OCI-LY1 (cell line): ENCODE data around the gene NALCN.

Source experiments
- H2AFZ ChIP-seq: fragments of 200-600 bp; sonication (generic), shearing (Covaris generic); 2 replicates; pipeline ENCODE4 v1.6.0; 2014; ENCODE audit warnings: antibody characterized with exemption, mild to moderate bottlenecking, low read length
- H3F3A ChIP-seq: fragments of 200-600 bp; sonication (generic), shearing (Covaris generic); 2 replicates; pipeline ENCODE4 v1.6.0; 2014; ENCODE audit warnings: mild to moderate bottlenecking, antibody characterized with exemption, low read length, moderate library complexity; ENCODE audit not compliant: insufficient read depth
- H3K27ac ChIP-seq: fragments of 200-600 bp; sonication (generic); 2 replicates; pipeline ENCODE4 v1.5.1; 2014; ENCODE audit warnings: low read length, mixed run types, mild to moderate bottlenecking, low read depth; ENCODE audit not compliant: poor library complexity, severe bottlenecking
- H3K27me3 ChIP-seq: fragments of 200-600 bp; sonication (generic); 2 replicates; pipeline ENCODE4 v1.6.0; 2014; ENCODE audit warnings: antibody characterized with exemption, mild to moderate bottlenecking, low read length, moderate library complexity; ENCODE audit not compliant: insufficient read depth
- H3K36me3 ChIP-seq: fragments of 200-600 bp; sonication (generic); 2 replicates; pipeline ENCODE4 v1.6.1; 2014; ENCODE audit warnings: mild to moderate bottlenecking, antibody characterized with exemption, low read length, moderate library complexity, mixed read lengths; ENCODE audit not compliant: insufficient read depth
- H3K4me1 ChIP-seq: fragments of 200-600 bp; sonication (generic); 2 replicates; pipeline ENCODE4 v1.5.1; 2014; ENCODE audit warnings: mild to moderate bottlenecking, low read length, moderate library complexity; ENCODE audit not compliant: insufficient read depth, severe bottlenecking
- H3K4me2 ChIP-seq: fragments of 200-600 bp; sonication (generic), shearing (Covaris generic); 2 replicates; pipeline ENCODE4 v1.6.1; 2014; ENCODE audit warnings: low read length
- H3K4me3 ChIP-seq: fragments of 200-600 bp; sonication (generic); 2 replicates; pipeline ENCODE4 v1.5.1; 2014; ENCODE audit warnings: low read length, low read depth, mild to moderate bottlenecking, mixed read lengths; ENCODE audit not compliant: poor library complexity, severe bottlenecking
- H3K79me2 ChIP-seq: fragments of 200-600 bp; shearing (Covaris generic); 2 replicates; pipeline ENCODE4 v1.6.1; 2016; ENCODE audit warnings: mixed run types, low read length, mixed read lengths; ENCODE audit not compliant: insufficient read depth
- H3K9ac ChIP-seq: fragments of 200-600 bp; sonication (generic), shearing (Covaris generic); 2 replicates; pipeline ENCODE4 v1.6.1; 2014; ENCODE audit warnings: mild to moderate bottlenecking, low read length, mixed read lengths
- H3K9me2 ChIP-seq: fragments of 200-600 bp; sonication (generic), shearing (Covaris generic); 2 replicates; pipeline ENCODE4 v1.6.1; 2014; ENCODE audit warnings: low read depth, mild to moderate bottlenecking, low read length, mixed read lengths
- H3K9me3 ChIP-seq: fragments of 200-600 bp; shearing (Covaris generic); 2 replicates; pipeline ENCODE4 v1.6.1; 2014; ENCODE audit warnings: low read length, mixed read lengths
- H4K20me1 ChIP-seq: fragments of 200-600 bp; sonication (generic), shearing (Covaris generic); 2 replicates; pipeline ENCODE4 v1.6.0; 2016; ENCODE audit warnings: mild to moderate bottlenecking, low read length; ENCODE audit not compliant: insufficient read depth
- EZH2 ChIP-seq: fragments of 200-600 bp; sonication (generic), shearing (Covaris generic); IDR thresholded peaks from 2 replicates; pipeline ENCODE4 v1.8.0; 2017; ENCODE audit warnings: borderline replicate concordance, mixed run types, mild to moderate bottlenecking, antibody characterized with exemption, low read length, moderate library complexity, mixed read lengths
- TF ChIP-seq, protein P1 (sequence below): fragments of 200-600 bp; sonication (generic), shearing (Covaris generic); IDR thresholded peaks from 2 replicates; pipeline ENCODE4 v1.5.1; 2017; ENCODE audit warnings: mild to moderate bottlenecking, antibody characterized with exemption, low read length, moderate library complexity, mixed read lengths

The NALCN gene

DNA sequence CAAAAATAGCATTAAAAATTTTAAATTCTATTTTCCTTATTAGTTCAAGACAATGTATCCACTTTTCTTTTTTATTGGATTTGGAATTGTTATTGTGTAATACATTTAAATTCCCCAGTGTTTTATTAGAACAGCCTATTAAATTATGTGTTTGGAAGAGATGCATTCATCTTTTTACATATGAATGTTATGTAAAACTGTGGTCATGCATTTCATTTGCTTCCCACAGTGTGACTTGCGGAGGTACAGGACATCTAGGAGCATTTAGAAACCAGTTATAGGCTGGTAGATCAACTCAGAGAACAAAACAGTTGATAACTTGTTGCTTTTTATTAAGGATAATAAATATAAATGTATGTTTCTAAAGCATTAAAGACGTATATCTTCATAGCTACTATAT lies 406.2 kb downstream of the NALCN start:
- Histone ChIP-seq H3K36me3 (no peaks in the 10 kb centered on the region), H3K9ac (no peak overlapping the region), H3K27ac (no peak overlapping the region), H3K9me3 (no peaks in the 10 kb centered on the region), H3K9me2 (no peaks in the 10 kb centered on the region), H3K27me3 (peaks cover 4% of the 10 kb centered on the region; the same call in 1 of the 2 replicates), H3K79me2 (no peaks in the 10 kb centered on the region), H2AFZ (no peak overlapping the region), H3K4me2 (no peak overlapping the region), H3F3A (no peaks in the 10 kb centered on the region), H4K20me1 (no peaks in the 10 kb centered on the region), H3K4me3 (no peak overlapping the region), H3K4me1 (no peaks in the 10 kb centered on the region)
- no peak for TF ChIP-seq EZH2
- TF ChIP-seq, protein P1, sequence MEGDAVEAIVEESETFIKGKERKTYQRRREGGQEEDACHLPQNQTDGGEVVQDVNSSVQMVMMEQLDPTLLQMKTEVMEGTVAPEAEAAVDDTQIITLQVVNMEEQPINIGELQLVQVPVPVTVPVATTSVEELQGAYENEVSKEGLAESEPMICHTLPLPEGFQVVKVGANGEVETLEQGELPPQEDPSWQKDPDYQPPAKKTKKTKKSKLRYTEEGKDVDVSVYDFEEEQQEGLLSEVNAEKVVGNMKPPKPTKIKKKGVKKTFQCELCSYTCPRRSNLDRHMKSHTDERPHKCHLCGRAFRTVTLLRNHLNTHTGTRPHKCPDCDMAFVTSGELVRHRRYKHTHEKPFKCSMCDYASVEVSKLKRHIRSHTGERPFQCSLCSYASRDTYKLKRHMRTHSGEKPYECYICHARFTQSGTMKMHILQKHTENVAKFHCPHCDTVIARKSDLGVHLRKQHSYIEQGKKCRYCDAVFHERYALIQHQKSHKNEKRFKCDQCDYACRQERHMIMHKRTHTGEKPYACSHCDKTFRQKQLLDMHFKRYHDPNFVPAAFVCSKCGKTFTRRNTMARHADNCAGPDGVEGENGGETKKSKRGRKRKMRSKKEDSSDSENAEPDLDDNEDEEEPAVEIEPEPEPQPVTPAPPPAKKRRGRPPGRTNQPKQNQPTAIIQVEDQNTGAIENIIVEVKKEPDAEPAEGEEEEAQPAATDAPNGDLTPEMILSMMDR = no peak

DNA sequence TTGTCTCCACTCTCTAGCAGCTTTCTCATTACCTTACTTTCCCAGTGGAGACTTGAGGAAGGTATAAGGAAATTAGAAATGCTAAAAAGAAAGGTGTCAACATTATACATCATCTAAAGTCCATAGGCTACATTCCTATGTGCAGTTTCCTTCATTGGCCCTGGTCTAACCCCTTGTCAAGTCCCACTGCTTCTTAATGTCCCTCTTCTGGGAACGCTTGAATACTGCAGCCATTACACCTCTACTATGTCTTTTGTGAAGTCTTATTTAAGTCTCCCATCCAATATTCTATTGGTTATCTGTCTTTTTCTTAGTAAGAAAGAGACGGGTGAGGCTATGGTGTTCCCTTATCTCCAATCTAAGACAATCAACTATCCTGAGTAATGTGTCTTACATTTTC lies 409.1 kb downstream of the NALCN start:
- Histone ChIP-seq H3K9ac (no peak overlapping the region), H3K79me2 (no peaks in the 10 kb centered on the region), H4K20me1 (no peaks in the 10 kb centered on the region), H3K4me2 (no peak overlapping the region), H3F3A (no peaks in the 10 kb centered on the region), H3K27me3 (no peaks in the 10 kb centered on the region), H2AFZ (no peak overlapping the region), H3K9me2 (no peaks in the 10 kb centered on the region), H3K9me3 (no peaks in the 10 kb centered on the region), H3K27ac (no peak overlapping the region), H3K4me3 (no peak overlapping the region), H3K36me3 (no peaks in the 10 kb centered on the region), H3K4me1 (no peaks in the 10 kb centered on the region)
- TF ChIP-seq EZH2 = no peak
- TF ChIP-seq, protein P1 = no peak
